Astrocyte of the spinal cord (primary cell): ENCODE measurements around the gene PNLIPRP2.

Experiments used
- DNase-seq: peaks from one replicate; pipeline ENCODE4 v3.0.0; 2011; ENCODE audit warnings: low read depth, low spot score
- H3K4me3 ChIP-seq: 2 replicates; pipeline ENCODE4 v1.5.1; 2011; ENCODE audit warnings: low read depth, mild to moderate bottlenecking, low read length, moderate library complexity
- in situ Hi-C: cut with HindIII; loops from 2 replicates; pipeline ENCODE4 v1.10.0; 2017; ENCODE audit warnings: low sequenced_read_pairs
- TF ChIP-seq, protein P1 (sequence below): IDR thresholded peaks from 2 replicates; pipeline ENCODE4 v1.5.1; 2012; ENCODE audit warnings: low read depth, mild to moderate bottlenecking, low read length, inconsistent platforms

The PNLIPRP2 gene

DNA sequence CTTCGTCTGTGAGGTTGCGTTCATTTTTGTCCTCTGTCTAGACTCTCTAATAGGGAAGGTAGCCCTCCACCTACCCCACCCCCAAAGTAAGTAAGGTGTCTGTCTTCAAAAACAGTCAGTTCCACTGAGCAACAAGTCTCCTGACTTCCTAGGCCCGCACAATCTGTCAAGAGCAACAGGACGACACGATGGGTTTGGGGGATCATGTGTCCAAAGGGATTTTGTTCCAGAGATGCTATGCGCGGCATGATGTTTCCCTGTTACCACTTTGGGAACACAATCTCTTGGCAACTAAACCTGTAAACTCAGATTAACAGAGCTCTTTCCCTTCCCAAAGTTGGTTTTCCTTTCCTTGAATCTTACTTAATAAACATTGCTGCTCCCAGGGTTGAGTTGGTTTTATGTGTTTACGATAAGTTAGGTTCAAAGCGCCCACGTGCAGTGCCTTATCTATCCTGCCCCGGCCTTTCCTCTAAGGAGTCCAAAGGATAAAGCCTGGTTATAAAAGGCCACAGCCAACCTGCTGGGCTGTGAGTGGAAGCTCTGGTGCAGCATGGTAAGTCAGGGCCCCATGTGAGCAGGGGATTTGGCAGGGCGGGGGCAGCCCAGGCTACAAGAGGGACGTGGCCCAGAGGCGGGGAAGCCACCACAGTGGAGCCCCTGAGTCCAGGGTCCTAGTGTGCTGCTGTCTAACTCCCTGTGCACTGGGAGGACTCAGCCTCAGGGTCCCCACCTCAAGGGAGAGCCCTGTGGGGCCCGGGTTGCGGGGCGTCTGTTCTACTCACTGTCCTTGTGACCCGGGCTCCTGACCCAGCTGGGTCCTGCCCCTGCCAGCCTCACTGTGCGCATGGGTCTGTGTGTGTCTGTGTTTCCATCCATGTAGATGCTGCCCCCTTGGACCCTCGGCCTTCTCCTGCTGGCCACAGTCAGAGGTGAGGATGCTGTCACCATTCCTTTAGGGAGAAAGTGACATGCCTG, at the start of gene PNLIPRP2:
Gene PNLIPRP2, plus strand, starts transcription at position 531 of the 978 bp plus-strand sequence.
- in situ Hi-C loops = no loop called here
- no peak for DNase-seq
- TF ChIP-seq, protein P1, sequence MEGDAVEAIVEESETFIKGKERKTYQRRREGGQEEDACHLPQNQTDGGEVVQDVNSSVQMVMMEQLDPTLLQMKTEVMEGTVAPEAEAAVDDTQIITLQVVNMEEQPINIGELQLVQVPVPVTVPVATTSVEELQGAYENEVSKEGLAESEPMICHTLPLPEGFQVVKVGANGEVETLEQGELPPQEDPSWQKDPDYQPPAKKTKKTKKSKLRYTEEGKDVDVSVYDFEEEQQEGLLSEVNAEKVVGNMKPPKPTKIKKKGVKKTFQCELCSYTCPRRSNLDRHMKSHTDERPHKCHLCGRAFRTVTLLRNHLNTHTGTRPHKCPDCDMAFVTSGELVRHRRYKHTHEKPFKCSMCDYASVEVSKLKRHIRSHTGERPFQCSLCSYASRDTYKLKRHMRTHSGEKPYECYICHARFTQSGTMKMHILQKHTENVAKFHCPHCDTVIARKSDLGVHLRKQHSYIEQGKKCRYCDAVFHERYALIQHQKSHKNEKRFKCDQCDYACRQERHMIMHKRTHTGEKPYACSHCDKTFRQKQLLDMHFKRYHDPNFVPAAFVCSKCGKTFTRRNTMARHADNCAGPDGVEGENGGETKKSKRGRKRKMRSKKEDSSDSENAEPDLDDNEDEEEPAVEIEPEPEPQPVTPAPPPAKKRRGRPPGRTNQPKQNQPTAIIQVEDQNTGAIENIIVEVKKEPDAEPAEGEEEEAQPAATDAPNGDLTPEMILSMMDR = no peak
- H3K4me3 ChIP-seq = no peak within 1 kb of the TSS

DNA sequence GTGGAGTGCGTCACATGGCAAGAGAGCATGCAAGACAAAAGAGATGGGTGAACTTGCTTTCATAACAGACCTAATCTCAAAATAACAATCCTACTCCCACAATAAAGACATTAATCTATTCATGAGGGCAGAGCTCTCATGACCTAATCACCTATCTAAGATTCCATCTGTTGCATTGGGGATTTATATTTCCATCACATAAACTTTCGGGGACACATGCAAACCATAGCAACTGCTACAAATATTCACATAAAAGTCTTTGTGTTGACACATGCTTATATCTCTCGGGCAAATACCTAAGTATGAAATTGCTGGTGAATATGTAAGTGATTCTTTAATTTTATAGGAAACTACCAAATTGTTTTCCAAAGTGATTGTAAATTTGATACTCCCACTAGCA, 46.0 kb upstream of the PNLIPRP2 start:
- DNase-seq = no peak
- no peak overlapping the region for H3K4me3 ChIP-seq
- in situ Hi-C loops = no loop called here
- TF ChIP-seq, protein P1 = no peak

DNA sequence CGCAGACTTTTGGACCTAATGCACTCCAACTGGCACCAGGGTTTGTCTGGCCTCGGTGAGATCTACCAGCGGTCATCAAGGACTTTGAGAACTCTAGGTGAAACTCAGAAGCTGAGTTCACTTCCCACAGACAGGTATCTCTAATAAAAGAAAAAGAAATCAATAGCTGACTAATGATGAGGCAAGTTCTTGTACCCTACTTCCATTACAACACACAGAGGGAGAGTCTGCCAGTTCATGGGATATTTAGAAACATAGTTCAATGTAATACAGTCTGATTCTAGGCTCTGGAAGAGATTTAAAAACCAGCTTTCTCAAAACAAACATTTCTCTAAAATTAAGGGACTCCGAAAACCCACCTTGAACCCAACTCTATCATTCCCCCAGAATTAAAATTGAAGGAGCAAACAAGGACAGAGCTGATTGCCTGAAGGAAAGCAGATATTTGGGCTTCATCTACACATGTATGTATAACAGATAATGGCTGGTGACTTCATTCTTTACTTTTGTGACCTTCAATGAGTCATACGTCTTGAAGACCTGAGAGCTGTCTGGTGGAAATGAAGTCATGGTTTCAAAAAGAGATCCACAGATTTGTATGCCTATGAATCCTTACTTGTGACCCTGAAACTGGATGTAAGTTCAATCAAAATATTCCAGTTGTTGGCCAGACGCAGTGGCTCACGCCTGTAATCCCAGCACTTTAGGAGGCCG, 32.7 kb upstream of the PNLIPRP2 start:
- TF ChIP-seq, protein P1 = no peak
- no peak overlapping the region for H3K4me3 ChIP-seq
- in situ Hi-C loops = no loop called here
- no peak for DNase-seq

DNA sequence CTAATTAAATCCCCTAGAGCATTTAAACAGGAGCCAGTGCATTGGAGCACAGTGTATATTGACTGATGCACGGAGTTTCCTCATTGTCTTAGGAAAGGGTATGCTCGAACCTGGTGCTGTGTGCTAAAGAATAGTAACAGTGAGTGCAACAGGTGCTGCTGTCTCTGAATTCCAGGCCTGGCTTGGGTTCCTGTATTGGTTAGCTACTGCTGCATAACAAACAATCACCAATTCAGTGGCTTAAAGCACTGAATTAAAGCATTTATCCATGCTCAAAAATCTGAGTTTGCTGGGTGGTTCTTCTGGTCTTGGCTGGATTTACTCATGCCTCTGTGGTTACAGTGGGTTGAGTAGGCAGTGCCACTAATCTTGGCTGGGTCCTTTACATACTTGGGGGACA, 31.8 kb upstream of the PNLIPRP2 start:
- in situ Hi-C loops = no loop called here
- no peak overlapping the region for H3K4me3 ChIP-seq
- TF ChIP-seq, protein P1 = no peak
- DNase-seq = no peak

DNA sequence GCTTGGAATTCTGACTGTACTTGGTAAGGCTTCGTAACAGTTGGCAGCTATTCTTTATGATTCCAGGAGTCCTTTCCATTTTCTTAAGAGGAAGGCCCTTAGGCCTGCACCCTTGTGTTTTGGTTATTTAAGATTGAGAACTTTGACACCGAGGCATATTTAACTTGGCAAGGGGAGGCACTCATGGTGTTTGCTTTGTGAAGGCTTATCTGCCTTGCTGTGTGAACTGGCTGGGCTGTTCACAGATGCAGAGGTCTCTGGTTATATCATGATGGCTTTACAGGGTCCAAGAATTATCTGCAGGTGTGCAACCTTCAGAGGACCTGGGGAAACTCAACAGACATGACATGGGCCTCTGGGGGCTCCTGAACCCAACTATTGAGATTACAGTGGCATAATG, 30.8 kb upstream of the PNLIPRP2 start:
- H3K4me3 ChIP-seq = no peak overlapping the region
- DNase-seq = no peak
- in situ Hi-C loops = no loop called here
- TF ChIP-seq, protein P1 = no peak

DNA sequence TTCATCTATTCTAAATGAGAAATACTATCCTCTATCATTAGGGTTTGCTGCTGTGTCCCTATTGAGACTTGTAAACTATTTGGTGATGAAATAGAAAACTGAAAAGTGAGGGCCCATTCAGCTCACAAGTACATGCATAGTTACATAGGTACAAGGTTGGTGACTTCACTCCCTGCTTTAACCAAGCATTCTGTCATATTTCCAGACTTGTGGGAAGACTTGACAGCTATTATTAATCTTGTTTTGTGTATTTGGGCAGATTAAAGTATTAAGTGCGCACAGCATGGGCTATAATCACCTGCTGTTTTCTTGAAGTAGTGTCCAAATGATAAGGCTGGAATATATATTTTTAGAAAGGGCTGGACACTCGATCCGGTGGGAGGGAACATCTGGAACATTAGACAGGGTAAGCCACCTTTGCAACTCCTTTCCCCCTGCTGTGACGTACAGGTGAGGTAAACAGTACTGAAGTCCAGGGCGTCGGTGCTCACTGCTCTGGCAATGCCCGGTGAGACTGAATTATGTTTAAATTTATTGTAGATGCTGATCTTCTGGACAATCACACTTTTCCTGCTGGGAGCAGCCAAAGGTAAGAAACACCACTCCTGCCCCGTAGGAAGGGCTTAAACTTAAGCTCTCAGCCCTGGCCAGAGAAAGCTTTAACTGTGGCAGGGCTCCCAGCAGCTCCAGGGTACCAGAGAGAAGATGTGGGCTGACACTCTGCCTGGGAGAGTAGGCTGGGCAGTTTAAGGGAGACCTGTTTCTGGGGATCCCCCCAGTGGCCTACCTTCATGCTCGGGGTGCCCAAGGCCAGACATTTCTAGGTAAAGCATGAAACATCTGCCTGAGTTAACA, 29.9 kb upstream of the PNLIPRP2 start, which contains the start of gene PNLIPRP1:
Gene PNLIPRP1, plus strand, starts transcription at position 370 of the 855 bp plus-strand sequence. Its CDS starts 171 bp downstream, at position 541.
- H3K4me3 ChIP-seq = no peak within 1 kb of the TSS
- in situ Hi-C loops = no loop called here
- no peak for DNase-seq
- TF ChIP-seq, protein P1 = no peak
